Upper lobe of left lung (tissue), 4 donors: ENCODE results near the gene SEC61A1.

Source experiments
- EP300 ChIP-seq, 4 donors: sonication (generic); formaldehyde crosslinking; IDR thresholded peaks; one replicate each; pipeline ENCODE4 v1.5.1; 2017; ENCODE audit warnings: antibody characterized with exemption in 4 of 4, control low read depth in 2 of 4
- POLR2A ChIP-seq, 4 donors: fragments of 450-650 bp; IDR thresholded peaks; one replicate each; pipeline ENCODE4 v1.5.1; 2016 to 2017; ENCODE audit warnings: antibody characterized with exemption in 4 of 4, mild to moderate bottlenecking in 2 of 4
- POLR2AphosphoS5 ChIP-seq, 2 donors: sonication (generic); formaldehyde crosslinking; IDR thresholded peaks; one replicate each; pipeline ENCODE4 v1.5.1; 2017; ENCODE audit warnings: antibody characterized with exemption in 2 of 2
- TF ChIP-seq, protein P1 (sequence below), 6 experiments: fragments of 450-650 bp in 4 of 6; fragments of 200-600 bp in 2 of 6; sonication (generic) in 2 of 6; IDR thresholded peaks; one replicate each; pipeline ENCODE4 v1.5.1; 2016 to 2019; ENCODE audit warnings: antibody characterized with exemption in 6 of 6

DNA sequence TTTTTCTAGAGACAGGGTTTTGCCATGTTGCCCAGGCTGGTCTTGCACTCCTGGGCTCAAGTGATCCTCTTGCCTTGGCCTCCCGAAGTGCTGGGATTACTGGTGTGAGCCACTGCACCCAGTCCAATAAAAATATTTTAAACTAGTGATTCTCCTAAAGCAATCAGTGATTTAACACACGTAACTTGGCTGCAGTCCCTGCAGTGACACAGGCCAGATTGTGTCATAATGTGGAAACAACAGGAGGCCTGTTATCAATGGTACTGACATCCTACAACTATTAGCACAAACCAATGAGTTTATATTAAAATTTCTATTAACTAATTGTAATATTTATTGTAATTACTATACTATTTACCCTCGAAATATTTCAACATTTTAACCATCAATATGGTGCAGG, 1.6 kb upstream of the SEC61A1 start:
- TF ChIP-seq, protein P1, sequence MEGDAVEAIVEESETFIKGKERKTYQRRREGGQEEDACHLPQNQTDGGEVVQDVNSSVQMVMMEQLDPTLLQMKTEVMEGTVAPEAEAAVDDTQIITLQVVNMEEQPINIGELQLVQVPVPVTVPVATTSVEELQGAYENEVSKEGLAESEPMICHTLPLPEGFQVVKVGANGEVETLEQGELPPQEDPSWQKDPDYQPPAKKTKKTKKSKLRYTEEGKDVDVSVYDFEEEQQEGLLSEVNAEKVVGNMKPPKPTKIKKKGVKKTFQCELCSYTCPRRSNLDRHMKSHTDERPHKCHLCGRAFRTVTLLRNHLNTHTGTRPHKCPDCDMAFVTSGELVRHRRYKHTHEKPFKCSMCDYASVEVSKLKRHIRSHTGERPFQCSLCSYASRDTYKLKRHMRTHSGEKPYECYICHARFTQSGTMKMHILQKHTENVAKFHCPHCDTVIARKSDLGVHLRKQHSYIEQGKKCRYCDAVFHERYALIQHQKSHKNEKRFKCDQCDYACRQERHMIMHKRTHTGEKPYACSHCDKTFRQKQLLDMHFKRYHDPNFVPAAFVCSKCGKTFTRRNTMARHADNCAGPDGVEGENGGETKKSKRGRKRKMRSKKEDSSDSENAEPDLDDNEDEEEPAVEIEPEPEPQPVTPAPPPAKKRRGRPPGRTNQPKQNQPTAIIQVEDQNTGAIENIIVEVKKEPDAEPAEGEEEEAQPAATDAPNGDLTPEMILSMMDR (IDR thresholded peaks at IDR 0.05): no peak
- TF ChIP-seq POLR2AphosphoS5 (IDR thresholded peaks at IDR 0.05) (no peak), EP300 (IDR thresholded peaks at IDR 0.05) (no peak), POLR2A (IDR thresholded peaks at IDR 0.05) (no peak)
